ENCODE data around the gene ZNF24.

ZNF24 gene

GRCh38 chr18:35289293-35289692 lies 54.9 kb downstream of the ZNF24 start:
- H3K9ac ChIP-seq (ENCODE audit: low read length) = peak overlapping the region; percentile 92
- no peaks in the 10 kb centered on the region for H3K27me3 ChIP-seq (replicated peaks; ENCODE audit: insufficient read depth, low read length)
- no peaks in the 10 kb centered on the region for H4K20me1 ChIP-seq (ENCODE audit: insufficient read depth, low read length)
- H3K9me3 ChIP-seq (replicated peaks; ENCODE audit: insufficient read depth, low read length) = no peaks in the 10 kb centered on the region
- H3K4me3 ChIP-seq (ENCODE audit: low read length) = peak overlapping the region; percentile 92
- peak overlapping the region; percentile 90 for H3K4me2 ChIP-seq (ENCODE audit: low read depth, low read length)
- H3K36me3 ChIP-seq (replicated peaks; ENCODE audit: insufficient read depth, low read length) = 0 out of 2 replicates have a peak, but pooled peaks cover 3% of the 10 kb centered on the region
- H3F3A ChIP-seq (ENCODE audit: insufficient read depth, low read length) = no peaks in the 10 kb centered on the region
- peaks cover 6% of the 10 kb centered on the region; the same call in 1 of the 2 replicates for H3K4me1 ChIP-seq (ENCODE audit: low read length)
- TF ChIP-seq EZH2phosphoT487 (IDR thresholded peaks at IDR 0.05; ENCODE audit: low read length) (no peak), EZH2 (optimal IDR thresholded peaks at IDR 0.05; ENCODE audit: low read depth, low read length) (no peak)
- TF ChIP-seq, protein P1, sequence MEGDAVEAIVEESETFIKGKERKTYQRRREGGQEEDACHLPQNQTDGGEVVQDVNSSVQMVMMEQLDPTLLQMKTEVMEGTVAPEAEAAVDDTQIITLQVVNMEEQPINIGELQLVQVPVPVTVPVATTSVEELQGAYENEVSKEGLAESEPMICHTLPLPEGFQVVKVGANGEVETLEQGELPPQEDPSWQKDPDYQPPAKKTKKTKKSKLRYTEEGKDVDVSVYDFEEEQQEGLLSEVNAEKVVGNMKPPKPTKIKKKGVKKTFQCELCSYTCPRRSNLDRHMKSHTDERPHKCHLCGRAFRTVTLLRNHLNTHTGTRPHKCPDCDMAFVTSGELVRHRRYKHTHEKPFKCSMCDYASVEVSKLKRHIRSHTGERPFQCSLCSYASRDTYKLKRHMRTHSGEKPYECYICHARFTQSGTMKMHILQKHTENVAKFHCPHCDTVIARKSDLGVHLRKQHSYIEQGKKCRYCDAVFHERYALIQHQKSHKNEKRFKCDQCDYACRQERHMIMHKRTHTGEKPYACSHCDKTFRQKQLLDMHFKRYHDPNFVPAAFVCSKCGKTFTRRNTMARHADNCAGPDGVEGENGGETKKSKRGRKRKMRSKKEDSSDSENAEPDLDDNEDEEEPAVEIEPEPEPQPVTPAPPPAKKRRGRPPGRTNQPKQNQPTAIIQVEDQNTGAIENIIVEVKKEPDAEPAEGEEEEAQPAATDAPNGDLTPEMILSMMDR (IDR thresholded peaks at IDR 0.05; ENCODE audit: low read length) = no peak
- H3K27ac ChIP-seq (ENCODE audit: low read length) = no peak overlapping the region
- peak overlapping the region; percentile 89 for H2AFZ ChIP-seq (ENCODE audit: low read length)
- peaks cover 40% of the 10 kb centered on the region for H3K79me2 ChIP-seq (ENCODE audit: low read length)
- no peaks in the 10 kb centered on the region for H3K9me2 ChIP-seq (replicated peaks; ENCODE audit: insufficient read depth, low read length)
- DNase-seq = no peak

DNA sequence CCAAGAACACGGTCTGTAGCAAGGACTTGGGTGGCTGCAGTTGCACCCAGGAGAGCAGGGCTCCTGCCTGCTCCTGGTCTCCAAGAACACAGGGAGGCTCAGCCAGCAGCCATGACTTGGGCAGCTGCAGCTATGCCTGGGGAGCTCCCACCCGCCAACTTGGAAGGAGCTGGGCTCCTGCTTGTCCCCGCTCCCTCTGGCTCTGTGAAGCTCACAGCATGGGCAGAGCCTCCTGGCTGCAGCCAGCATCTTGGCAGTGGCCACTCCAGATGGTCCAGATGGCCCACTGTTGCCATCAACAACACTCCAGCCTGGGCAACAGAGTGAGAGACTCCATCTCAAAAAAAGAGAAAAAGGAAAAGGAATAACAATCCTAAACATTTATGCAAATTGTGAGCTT lies 59.4 kb downstream of the ZNF24 start:
- H3K4me3 ChIP-seq (ENCODE audit: low read length) = no peak overlapping the region

DNA sequence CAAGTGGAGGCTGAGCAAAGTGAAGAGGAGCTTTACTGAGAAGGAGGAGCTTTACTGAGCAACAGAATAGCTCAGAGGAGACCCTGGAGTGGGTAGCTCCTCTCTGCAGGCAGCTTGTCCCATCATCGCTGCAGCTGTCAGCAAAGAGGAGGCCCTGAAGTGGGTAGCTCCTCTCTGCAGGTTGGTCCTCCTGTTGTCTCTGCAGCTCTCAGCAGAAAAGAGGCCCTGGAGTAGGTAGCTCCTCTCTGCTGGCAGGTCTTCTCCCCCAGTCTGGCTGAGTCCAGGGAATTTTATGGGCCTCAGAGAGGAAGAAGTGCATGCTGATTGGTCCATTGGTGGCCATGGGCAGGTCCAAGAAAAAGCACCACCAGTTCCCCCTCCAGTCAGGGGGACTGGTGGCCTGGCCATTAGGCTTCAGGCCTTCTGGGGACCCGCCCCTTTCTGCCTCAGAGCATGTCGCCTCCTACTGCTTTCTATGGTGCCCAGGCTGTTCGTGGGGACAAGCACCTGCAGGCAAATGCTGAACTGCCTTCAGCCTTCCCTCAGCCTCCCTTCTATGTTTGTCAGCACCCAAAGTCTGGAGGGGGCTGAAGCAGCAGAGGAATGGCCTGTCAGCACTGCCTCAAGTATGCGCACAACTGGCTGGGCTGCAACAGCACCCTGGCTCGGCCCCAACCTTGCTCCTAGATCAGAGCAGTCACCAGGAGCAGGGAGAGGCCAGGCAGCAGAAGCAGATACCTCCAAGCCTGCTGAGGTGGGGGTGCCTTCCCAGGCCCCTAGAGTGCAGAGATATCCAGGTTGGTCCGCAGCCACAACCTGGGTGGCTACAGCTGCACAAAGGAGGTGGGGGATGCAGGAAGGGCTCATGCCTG lies 60.1 kb downstream of the ZNF24 start:
- no peaks in the 10 kb centered on the region for H3F3A ChIP-seq (ENCODE audit: insufficient read depth, low read length)
- no peaks in the 10 kb centered on the region for H3K4me1 ChIP-seq (ENCODE audit: low read length)
- H4K20me1 ChIP-seq (ENCODE audit: insufficient read depth, low read length) = no peaks in the 10 kb centered on the region
- H2AFZ ChIP-seq (ENCODE audit: low read length) = no peak overlapping the region
- no peaks in the 10 kb centered on the region for H3K36me3 ChIP-seq (replicated peaks; ENCODE audit: insufficient read depth, low read length)
- TF ChIP-seq, protein P1 (IDR thresholded peaks at IDR 0.05; ENCODE audit: low read length) = no peak
- TF ChIP-seq EZH2 (optimal IDR thresholded peaks at IDR 0.05; ENCODE audit: low read depth, low read length) (no peak), EZH2phosphoT487 (IDR thresholded peaks at IDR 0.05; ENCODE audit: low read length) (no peak)
- no peaks in the 10 kb centered on the region for H3K9me2 ChIP-seq (replicated peaks; ENCODE audit: insufficient read depth, low read length)
- no peak overlapping the region for H3K9ac ChIP-seq (ENCODE audit: low read length)
- no peaks in the 10 kb centered on the region for H3K9me3 ChIP-seq (replicated peaks; ENCODE audit: insufficient read depth, low read length)
- DNase-seq = no peak
- H3K27me3 ChIP-seq (replicated peaks; ENCODE audit: insufficient read depth, low read length) = no peaks in the 10 kb centered on the region
- no peak overlapping the region for H3K4me3 ChIP-seq (ENCODE audit: low read length)
- H3K79me2 ChIP-seq (ENCODE audit: low read length) = 0 out of 2 replicates have a peak, but pooled peaks cover under 1% of the 10 kb centered on the region
- no peak overlapping the region for H3K27ac ChIP-seq (ENCODE audit: low read length)
- no peak overlapping the region for H3K4me2 ChIP-seq (ENCODE audit: low read depth, low read length)

More for the DNA sequence above, 59.4 kb downstream of the ZNF24 start:
- Histone ChIP-seq H3K27ac (ENCODE audit: low read length) (no peak overlapping the region), H3K4me1 (ENCODE audit: low read length) (no peaks in the 10 kb centered on the region), H3K9ac (ENCODE audit: low read length) (no peak overlapping the region), H3K9me3 (replicated peaks; ENCODE audit: insufficient read depth, low read length) (no peaks in the 10 kb centered on the region), H3F3A (ENCODE audit: insufficient read depth, low read length) (no peaks in the 10 kb centered on the region), H3K9me2 (replicated peaks; ENCODE audit: insufficient read depth, low read length) (no peaks in the 10 kb centered on the region), H4K20me1 (ENCODE audit: insufficient read depth, low read length) (no peaks in the 10 kb centered on the region), H3K79me2 (ENCODE audit: low read length) (peaks cover 8% of the 10 kb centered on the region; the same call in 1 of the 2 replicates), H2AFZ (ENCODE audit: low read length) (no peak overlapping the region), H3K36me3 (replicated peaks; ENCODE audit: insufficient read depth, low read length) (no peaks in the 10 kb centered on the region), H3K4me2 (ENCODE audit: low read depth, low read length) (no peak overlapping the region), H3K27me3 (replicated peaks; ENCODE audit: insufficient read depth, low read length) (no peaks in the 10 kb centered on the region)
- no peak for DNase-seq
- TF ChIP-seq EZH2phosphoT487 (IDR thresholded peaks at IDR 0.05; ENCODE audit: low read length) (no peak), EZH2 (optimal IDR thresholded peaks at IDR 0.05; ENCODE audit: low read depth, low read length) (no peak)
- TF ChIP-seq, protein P1 (IDR thresholded peaks at IDR 0.05; ENCODE audit: low read length) = no peak

All from MM.1S (cell line).